Measurements from ENCODE around the gene BORCS5. TPM values are rescaled to one million over a fixed set of nuclear protein-coding genes. Genes with fewer than 3 reads are reported as not detected.

BORCS5 gene
- total and polyA plus RNA-seq, 2 of the 8 experiments (the other 6 are each of a cell fraction or from before 2014, with no cell fraction given), result 8.3 to 17.4 TPM

- no peak overlapping the region for H2BK120ac ChIP-seq (replicated peaks; ENCODE audit: low read depth, low read length)
These were observed 138.7 kb downstream of the BORCS5 start for GRCh38 chr12:12495536-12495935.

More at GRCh38 chr12:12495536-12495935, 138.7 kb downstream of the BORCS5 start:
- ChIA-PET POLR2A (ENCODE audit: partially characterized antibody) (interaction anchor here (1.4 kb wide), 1 partner anchor 9 kb away, joined by 7 read pairs; no protein-coding TSS in a partner anchor), CTCF (ENCODE audit: partially characterized antibody) (interaction anchor here (1.2 to 1.6 kb wide), 2 partner anchors 109 to 117 kb away, joined by 3 to 5 read pairs; no protein-coding TSS in a partner anchor)
- H2BK12ac ChIP-seq (ENCODE audit: low read depth, low read length), result no peak overlapping the region
- no peak overlapping the region for H4K91ac ChIP-seq (replicated peaks; ENCODE audit: insufficient read length, low read length)
- 93% methylated on average over 1 of the region's 1 CpG; no CpG with 5 or more reads in 1 of the 2 experiments for WGBS, 2 experiments (ENCODE audit: extremely low coverage in 1 of 2, insufficient coverage in 1 of 2, insufficient read length in 1 of 2, insufficient replicate concordance in 2 of 2, low coverage in 1 of 2, low lambda C conversion rate in 2 of 2, missing lambda C conversion rate in 1 of 2)
- peak; percentile 57 for FAIRE-seq
- H3K27ac ChIP-seq (ENCODE audit: low read depth, low read length), result no peak overlapping the region
- H3K4me3 ChIP-seq (ENCODE audit: extremely low read depth in 1 of 4, insufficient read depth in 2 of 4, low read depth in 3 of 4, low read length in 4 of 4), result no peak overlapping the region
- H2BK20ac ChIP-seq (ENCODE audit: low read length), result no peak overlapping the region
- H2AK5ac ChIP-seq (ENCODE audit: low read depth, low read length), result no peak overlapping the region
- no peak overlapping the region for H4K8ac ChIP-seq (ENCODE audit: extremely low read depth, insufficient read depth, low read length)
- H3K4ac ChIP-seq (replicated peaks; ENCODE audit: insufficient read length, low read depth, low read length), result no peak overlapping the region
- H3K23ac ChIP-seq (ENCODE audit: insufficient read length), result no peak overlapping the region
- H3K27me3 ChIP-seq (replicated peaks in 1 of 4; ENCODE audit: control insufficient read depth in 3 of 4, extremely low read depth in 1 of 4, insufficient read depth in 3 of 4, low read length in 3 of 4), result no peaks in the 10 kb centered on the region
- H4K5ac ChIP-seq (ENCODE audit: insufficient read length, low read depth, low read length), result no peak overlapping the region
- H3K79me2 ChIP-seq (ENCODE audit: control insufficient read depth in 1 of 2, insufficient read depth in 2 of 2, low read length in 2 of 2), result peaks cover 0 to 32% of the 10 kb centered on the region in 2 experiments; a peak in 3 of 4 replicates
- H3K9ac ChIP-seq (replicated peaks in 1 of 4; ENCODE audit: extremely low read depth in 1 of 4, low read depth in 3 of 4, low read length in 3 of 4), result no peak overlapping the region
- no peak overlapping the region; a peak in 1 of 4 replicates for H3K4me2 ChIP-seq (ENCODE audit: insufficient read depth in 1 of 2, low read depth in 2 of 2, low read length in 2 of 2)
- H3K9me3 ChIP-seq (ENCODE audit: insufficient read depth in 2 of 2, low read depth in 1 of 2, low read length in 1 of 2), result no peaks in the 10 kb centered on the region
- DNase-seq (ENCODE audit: low read depth in 1 of 2, low spot score in 2 of 2), result no peak
- H2AFZ ChIP-seq (ENCODE audit: low read length), result no peak overlapping the region
- H2BK15ac ChIP-seq (ENCODE audit: low read length), result no peak overlapping the region
- H3K36me3 ChIP-seq (ENCODE audit: control insufficient read depth in 2 of 4, insufficient read depth in 4 of 4, low read length in 3 of 4), result peaks cover 0 to 3% (median 0%) of the 10 kb centered on the region in 4 experiments; a peak in 3 of 8 replicates
- no peak overlapping the region for H3K18ac ChIP-seq (ENCODE audit: extremely low read depth, low read length)
- H3K56ac ChIP-seq (replicated peaks; ENCODE audit: insufficient read length, low read depth, low read length), result no peak overlapping the region
- TF ChIP-seq EZH2 (IDR thresholded peaks at IDR 0.05; ENCODE audit: low read depth, low read length, severe bottlenecking), result no peak
- no peak for TF ChIP-seq NRF1 (IDR thresholded peaks at IDR 0.05; ENCODE audit: low read depth, low read length)
- no peak for TF ChIP-seq HDAC2 (IDR thresholded peaks at IDR 0.05; ENCODE audit: borderline replicate concordance in 1 of 2, low read depth in 2 of 2, low read length in 2 of 2)
- no peak for TF ChIP-seq SIN3A (conservative IDR thresholded peaks at IDR 0.05 in 1 of 2, IDR thresholded peaks at IDR 0.05 in 1 of 2; ENCODE audit: low read depth in 1 of 2, low read length in 2 of 2)
- TF ChIP-seq RFX5 (IDR thresholded peaks at IDR 0.05; ENCODE audit: borderline replicate concordance, low read depth, low read length), result no peak
- TF ChIP-seq CBX5 (IDR thresholded peaks at IDR 0.05; ENCODE audit: low read depth, low read length), result no peak
- no peak for TF ChIP-seq POLR2AphosphoS5 (IDR thresholded peaks at IDR 0.05; ENCODE audit: low read depth, low read length)
- no peak for TF ChIP-seq TAF1 (IDR thresholded peaks at IDR 0.05; ENCODE audit: low read depth, low read length)
- no peak overlapping the region for H3K14ac ChIP-seq (ENCODE audit: insufficient read length)
- H4K20me1 ChIP-seq (replicated peaks in 1 of 2; ENCODE audit: control insufficient read depth in 1 of 2, insufficient read depth in 2 of 2, low read length in 2 of 2), result peaks cover 0 to 1% of the 10 kb centered on the region in 2 experiments
- no peak overlapping the region for H2BK5ac ChIP-seq (ENCODE audit: low read depth, low read length)
- peaks cover 0 to 10% (median 7%) of the 10 kb centered on the region in 4 experiments; a peak in 3 of 7 replicates for H3K4me1 ChIP-seq (replicated peaks in 1 of 4; ENCODE audit: control insufficient read depth in 3 of 4, insufficient read depth in 4 of 4, low read length in 3 of 4)
- no peaks in the 10 kb centered on the region; the same call in 1 of the 2 replicates for H3K23me2 ChIP-seq (ENCODE audit: low read depth, low read length)
- peaks cover 5% of the 10 kb centered on the region; the same call in 1 of the 2 replicates for H3K79me1 ChIP-seq (ENCODE audit: low read depth, low read length)
